Type B pancreatic cell (in vitro differentiated cells): ENCODE measurements around the gene USP31. TPM values are rescaled to one million over a fixed set of nuclear protein-coding genes. Genes with fewer than 3 reads are reported as not detected.
"Not testable (repeated sequence)": the region's sequence is repeated elsewhere in the genome, so short reads cannot be mapped to it uniquely, and the experiment has no call there.

Experiments
- DNase-seq: peaks from one replicate; pipeline ENCODE4 v3.0.0; 2021; ENCODE audit warnings: mixed read lengths; ENCODE audit not compliant: unreplicated experiment; ENCODE audit errors: extremely low spot score
- H3K27ac Mint-ChIP-seq: 2 replicates; pipeline ENCODE4 v1.8.0; 2021; ENCODE audit warnings: mild to moderate bottlenecking, mixed read lengths
- H3K27me3 Mint-ChIP-seq: 2 replicates; pipeline ENCODE4 v1.8.0; 2021; ENCODE audit warnings: mixed read lengths
- H3K36me3 Mint-ChIP-seq: 2 replicates; pipeline ENCODE4 v1.8.0; 2021; ENCODE audit warnings: mixed read lengths
- H3K4me1 Mint-ChIP-seq: one replicate; pipeline ENCODE4 v1.8.0; 2021; ENCODE audit warnings: mixed read lengths; ENCODE audit not compliant: unreplicated experiment
- H3K4me3 Mint-ChIP-seq: 2 replicates; pipeline ENCODE4 v1.8.0; 2021; ENCODE audit warnings: mild to moderate bottlenecking, mixed read lengths
- H3K9me3 Mint-ChIP-seq: 2 replicates; pipeline ENCODE4 v1.8.0; 2021; ENCODE audit warnings: mixed read lengths
- total RNA-seq: library from RNA; stranded (reverse); gene quantifications from 2 replicates; pipeline ENCODE4 v1.2.1, GENCODE V29; 2021; ENCODE audit warnings: low replicate concordance
- TF ChIP-seq, protein P1 (sequence below): fragments of 200-600 bp; sonication (generic); conservative IDR thresholded peaks from 2 replicates; pipeline ENCODE4 v1.5.0; 2021; ENCODE audit warnings: antibody characterized with exemption, mild to moderate bottlenecking

The USP31 gene
- total RNA-seq, 1 donor from 2014 or later: 12.3 TPM

DNA sequence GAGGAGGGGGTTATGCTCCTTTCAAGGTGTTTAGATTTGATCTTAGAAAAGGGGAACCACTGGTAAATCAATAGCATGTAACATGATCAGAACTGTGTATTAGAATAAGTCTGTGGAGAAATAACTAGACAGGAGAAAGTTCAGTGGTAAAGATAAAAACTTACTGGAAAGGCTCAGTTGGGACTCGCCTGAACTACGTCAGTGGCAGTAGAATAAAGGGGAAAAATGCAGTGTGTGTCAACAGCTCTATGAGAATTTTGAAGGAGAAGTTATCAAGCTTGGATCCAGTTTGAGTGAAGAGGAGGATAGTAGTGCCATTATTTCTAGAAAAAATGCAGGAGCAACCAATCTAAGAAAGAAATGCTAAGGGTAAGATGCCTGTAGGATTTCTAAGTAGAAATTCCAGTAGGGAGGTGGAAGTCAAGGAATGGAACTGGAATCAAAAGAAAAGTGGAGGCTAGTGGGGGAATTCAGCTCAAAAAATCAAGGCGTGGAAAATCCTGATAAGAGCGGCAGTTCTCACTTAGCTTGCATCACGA is 48.2 kb downstream of the USP31 start:
- Mint-ChIP-seq H3K27ac (no peak overlapping the region), H3K4me3 (no peak overlapping the region), H3K27me3 (no peaks in the 10 kb centered on the region), H3K4me1 (no peaks in the 10 kb centered on the region), H3K9me3 (no peaks in the 10 kb centered on the region), H3K36me3 (peaks cover 20% of the 10 kb centered on the region)
- DNase-seq: no peak
- TF ChIP-seq, protein P1, sequence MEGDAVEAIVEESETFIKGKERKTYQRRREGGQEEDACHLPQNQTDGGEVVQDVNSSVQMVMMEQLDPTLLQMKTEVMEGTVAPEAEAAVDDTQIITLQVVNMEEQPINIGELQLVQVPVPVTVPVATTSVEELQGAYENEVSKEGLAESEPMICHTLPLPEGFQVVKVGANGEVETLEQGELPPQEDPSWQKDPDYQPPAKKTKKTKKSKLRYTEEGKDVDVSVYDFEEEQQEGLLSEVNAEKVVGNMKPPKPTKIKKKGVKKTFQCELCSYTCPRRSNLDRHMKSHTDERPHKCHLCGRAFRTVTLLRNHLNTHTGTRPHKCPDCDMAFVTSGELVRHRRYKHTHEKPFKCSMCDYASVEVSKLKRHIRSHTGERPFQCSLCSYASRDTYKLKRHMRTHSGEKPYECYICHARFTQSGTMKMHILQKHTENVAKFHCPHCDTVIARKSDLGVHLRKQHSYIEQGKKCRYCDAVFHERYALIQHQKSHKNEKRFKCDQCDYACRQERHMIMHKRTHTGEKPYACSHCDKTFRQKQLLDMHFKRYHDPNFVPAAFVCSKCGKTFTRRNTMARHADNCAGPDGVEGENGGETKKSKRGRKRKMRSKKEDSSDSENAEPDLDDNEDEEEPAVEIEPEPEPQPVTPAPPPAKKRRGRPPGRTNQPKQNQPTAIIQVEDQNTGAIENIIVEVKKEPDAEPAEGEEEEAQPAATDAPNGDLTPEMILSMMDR: no peak

DNA sequence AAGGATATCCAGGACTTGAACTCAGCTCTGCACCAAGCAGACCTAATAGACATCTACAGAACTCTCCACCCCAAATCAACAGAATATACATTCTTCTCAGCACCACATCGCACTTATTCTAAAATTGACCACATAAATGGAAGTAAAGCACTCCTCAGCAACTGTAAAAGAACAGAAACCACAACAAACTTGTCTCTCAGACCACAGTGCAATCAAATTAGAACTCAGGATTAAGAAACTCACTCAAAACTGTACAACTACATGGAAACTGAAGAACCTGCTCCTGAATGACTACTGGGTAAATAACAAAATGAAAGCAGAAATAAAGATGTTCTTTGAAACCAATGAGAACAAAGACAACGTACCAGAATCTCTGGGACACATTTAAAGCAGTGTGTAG is 52.8 kb downstream of the USP31 start:
- peaks cover 31% of the 10 kb centered on the region for H3K36me3 Mint-ChIP-seq
- H3K4me1 Mint-ChIP-seq, DNase-seq, H3K9me3 Mint-ChIP-seq, H3K27ac Mint-ChIP-seq, H3K27me3 Mint-ChIP-seq, H3K4me3 Mint-ChIP-seq: not testable (repeated sequence)

DNA sequence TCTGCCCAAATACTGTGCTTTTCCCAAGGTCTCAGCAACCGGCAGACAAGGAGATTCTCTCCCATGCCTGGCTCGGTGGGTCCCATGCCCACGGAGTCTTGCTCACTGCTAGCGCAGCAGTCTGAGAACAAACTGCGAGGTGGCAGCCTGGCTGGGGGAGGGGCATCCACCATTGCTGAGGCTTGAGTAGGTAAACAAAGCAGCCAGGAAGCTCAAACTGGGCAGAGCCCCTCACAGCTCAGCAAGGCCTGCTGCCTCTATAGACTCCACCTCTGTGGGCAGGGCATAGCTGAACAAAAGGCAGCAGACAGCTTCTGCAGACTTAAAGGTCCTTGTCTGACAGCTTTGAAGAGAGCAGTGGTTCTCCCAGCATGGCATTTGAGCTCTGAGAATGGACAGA is 55.1 kb downstream of the USP31 start:
- H3K27ac Mint-ChIP-seq, H3K4me3 Mint-ChIP-seq, H3K9me3 Mint-ChIP-seq, H3K4me1 Mint-ChIP-seq, H3K27me3 Mint-ChIP-seq, DNase-seq: not testable (repeated sequence)
- peaks cover 31% of the 10 kb centered on the region for H3K36me3 Mint-ChIP-seq

DNA sequence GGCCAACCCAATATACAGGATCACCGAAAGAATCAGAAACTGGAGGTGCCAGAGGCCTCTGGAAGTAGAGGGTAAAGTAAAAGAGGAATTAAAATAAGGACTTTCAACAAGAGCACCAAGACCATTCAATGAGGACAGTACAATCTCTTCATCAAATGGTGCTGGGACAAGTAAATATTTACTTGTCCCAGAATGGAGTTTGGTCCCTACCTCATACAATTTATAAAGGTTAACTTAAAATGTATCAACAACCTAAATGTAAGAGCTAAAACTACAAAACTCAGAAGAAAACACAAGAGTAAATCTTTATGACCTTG is 56.5 kb downstream of the USP31 start:
- H3K36me3 Mint-ChIP-seq: peaks cover 29% of the 10 kb centered on the region
- no peaks in the 10 kb centered on the region for H3K9me3 Mint-ChIP-seq
- H3K4me1 Mint-ChIP-seq: no peaks in the 10 kb centered on the region
- H3K4me3 Mint-ChIP-seq: no peak overlapping the region
- TF ChIP-seq, protein P1: no peak
- no peaks in the 10 kb centered on the region for H3K27me3 Mint-ChIP-seq
- no peak overlapping the region for H3K27ac Mint-ChIP-seq
- DNase-seq: no peak

DNA sequence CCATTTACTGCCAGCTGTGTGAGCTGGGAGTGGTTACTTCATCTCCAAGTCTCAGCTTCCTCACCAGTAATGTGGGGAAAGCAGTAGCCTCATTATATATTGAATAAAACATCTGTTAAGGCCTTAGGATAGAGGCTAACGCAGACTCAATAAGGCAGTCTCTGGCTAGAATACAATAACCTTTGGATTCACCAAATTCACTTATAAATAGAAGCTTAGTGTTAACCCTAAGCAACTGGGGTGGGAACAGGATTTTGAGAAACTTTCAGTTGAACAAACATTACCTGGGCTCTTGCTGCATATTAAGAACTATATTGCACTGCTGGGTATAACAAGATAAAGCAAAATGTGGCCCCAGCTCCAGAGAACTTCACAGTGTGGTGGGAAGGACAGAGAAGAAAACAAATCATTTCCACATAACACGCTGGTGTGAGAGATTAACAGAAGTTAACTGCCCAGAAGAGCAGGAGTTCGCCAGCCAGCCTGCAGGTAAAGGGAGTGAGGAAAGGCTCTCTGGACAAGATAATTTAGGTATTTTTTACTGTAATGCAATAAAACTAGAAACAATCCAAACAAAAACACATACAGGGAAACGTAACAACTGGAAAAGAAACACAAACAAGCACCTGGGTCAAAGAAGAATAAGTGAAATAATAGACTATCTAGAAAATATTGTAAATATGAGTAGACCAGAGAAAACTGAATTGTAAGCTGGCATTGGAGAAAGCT is 57.0 kb downstream of the USP31 start:
- Mint-ChIP-seq H3K4me1 (no peaks in the 10 kb centered on the region), H3K36me3 (peaks cover 29% of the 10 kb centered on the region), H3K4me3 (no peak overlapping the region), H3K9me3 (no peaks in the 10 kb centered on the region), H3K27ac (no peak overlapping the region), H3K27me3 (no peaks in the 10 kb centered on the region)
- TF ChIP-seq, protein P1: no peak
- DNase-seq: no peak

DNA sequence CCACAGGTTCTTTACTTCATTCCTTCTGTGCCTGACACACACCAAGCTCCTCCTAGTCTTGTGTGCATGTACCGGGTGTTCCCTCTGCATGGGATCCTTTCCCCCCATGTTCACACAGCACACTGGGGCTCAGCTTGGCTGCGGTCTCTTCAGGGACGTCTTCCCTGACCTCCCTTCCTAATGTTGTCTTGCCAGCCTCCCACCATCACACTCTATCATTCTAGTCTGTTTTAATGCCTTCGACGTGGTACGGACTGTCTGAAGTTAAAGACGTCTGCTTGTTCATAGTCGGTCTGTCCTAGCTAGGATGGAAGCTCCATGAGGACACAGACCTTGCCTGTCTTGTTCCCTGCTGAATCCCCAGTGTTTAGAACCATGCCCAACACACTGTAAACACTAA is 60.1 kb downstream of the USP31 start:
- H3K27ac Mint-ChIP-seq: no peak overlapping the region
- H3K9me3 Mint-ChIP-seq: no peaks in the 10 kb centered on the region
- H3K27me3 Mint-ChIP-seq: no peaks in the 10 kb centered on the region
- H3K4me3 Mint-ChIP-seq: no peak overlapping the region
- peaks cover 20% of the 10 kb centered on the region for H3K36me3 Mint-ChIP-seq
- TF ChIP-seq, protein P1: no peak
- no peaks in the 10 kb centered on the region for H3K4me1 Mint-ChIP-seq
- DNase-seq: no peak

DNA sequence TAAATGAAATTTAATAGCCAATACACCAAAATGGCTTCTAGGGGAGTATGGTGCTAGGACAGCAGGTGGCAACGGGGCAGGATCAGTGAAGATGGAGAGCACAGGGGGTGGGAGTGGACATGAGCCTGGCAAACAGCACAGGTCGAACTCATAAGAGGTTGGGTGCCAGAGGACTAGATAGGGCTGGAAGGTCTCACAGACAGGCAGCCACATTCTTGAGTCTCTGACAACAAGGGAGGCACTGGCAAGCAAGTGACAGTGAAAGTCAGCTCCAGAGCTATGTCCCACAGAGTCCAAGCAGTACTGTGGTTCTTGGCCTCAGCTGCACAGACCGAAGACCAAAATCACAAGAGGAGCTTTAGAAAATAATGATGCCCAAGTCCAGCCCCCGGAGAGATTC is 61.2 kb downstream of the USP31 start:
- no peaks in the 10 kb centered on the region for H3K9me3 Mint-ChIP-seq
- TF ChIP-seq, protein P1: no peak
- H3K4me3 Mint-ChIP-seq: no peak overlapping the region
- no peaks in the 10 kb centered on the region for H3K27me3 Mint-ChIP-seq
- H3K27ac Mint-ChIP-seq: no peak overlapping the region
- peaks cover 20% of the 10 kb centered on the region for H3K36me3 Mint-ChIP-seq
- no peaks in the 10 kb centered on the region for H3K4me1 Mint-ChIP-seq
- no peak for DNase-seq
